NK-92 (cell line): ENCODE measurements around the gene RPS15.

Experiments
- DNase-seq: peaks from one replicate; lab custom pipeline; 2025; ENCODE audit not compliant: unreplicated experiment; lab: John Stamatoyannopoulos, UW

RPS15 gene

DNA sequence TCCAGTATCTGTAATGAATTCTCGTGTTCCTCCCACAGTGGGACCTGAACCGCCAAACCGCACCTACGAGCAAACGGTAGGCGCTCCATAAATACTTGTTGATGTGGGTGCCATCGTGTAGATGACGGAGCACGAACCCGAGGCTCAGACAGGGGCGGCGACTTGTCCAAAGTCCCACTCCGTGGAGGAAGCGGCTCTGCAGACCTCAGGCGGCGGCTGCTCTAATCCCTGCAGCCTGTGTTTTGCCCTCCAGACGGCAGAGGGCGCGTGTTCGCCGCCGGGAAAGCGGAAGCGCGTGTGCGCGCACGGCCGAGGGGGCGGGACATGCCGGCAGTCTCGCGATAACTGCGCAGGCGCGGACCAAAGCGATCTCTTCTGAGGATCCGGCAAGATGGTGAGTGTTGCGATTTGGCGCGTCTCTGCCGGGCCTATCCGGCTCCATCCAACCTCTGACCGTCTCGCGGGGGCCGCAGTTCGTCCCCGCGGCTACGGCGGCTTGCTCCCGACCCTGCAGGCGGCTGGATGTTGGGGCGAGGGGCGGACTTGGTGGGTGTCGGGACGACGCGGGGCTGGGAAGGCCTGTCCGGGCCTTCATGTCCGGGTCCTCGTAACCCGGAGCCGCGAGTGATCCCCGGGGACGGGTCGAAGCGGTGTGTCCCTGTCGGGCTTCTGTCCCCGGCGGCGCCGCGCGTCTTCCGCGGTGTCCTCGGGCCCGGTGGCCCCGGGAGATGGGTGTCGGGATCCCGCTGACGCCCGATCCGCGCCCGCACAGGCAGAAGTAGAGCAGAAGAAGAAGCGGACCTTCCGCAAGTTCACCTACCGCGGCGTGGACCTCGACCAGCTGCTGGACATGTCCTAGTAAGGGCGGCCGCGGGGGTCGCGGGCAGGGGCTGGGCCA is at the start of gene RPS15:
TSS of gene RPS15 (plus strand) at position 362 of the 898 bp plus-strand sequence. CDS start at position 392, 30 bp downstream.
- DNase-seq: peak; percentile 61

DNA sequence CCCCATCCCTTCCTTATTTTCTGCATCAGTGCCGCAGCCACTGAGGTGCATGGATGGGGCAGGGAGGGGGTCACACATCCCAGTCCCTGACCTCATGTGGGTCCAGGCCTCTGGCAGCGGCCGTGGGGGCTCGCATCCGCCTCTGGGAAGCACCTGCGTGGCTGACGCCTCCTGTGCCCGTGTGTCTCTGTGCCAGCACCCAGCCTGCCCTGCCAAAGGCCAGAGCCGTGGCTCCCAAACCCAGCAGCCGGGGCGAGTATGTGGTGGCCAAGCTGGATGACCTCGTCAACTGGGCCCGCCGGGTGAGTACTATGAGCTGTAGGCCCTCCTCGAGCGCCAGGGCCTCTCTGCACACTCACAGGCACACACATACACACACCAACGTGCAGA is 49.6 kb upstream of the RPS15 start:
- DNase-seq: no peak

DNA sequence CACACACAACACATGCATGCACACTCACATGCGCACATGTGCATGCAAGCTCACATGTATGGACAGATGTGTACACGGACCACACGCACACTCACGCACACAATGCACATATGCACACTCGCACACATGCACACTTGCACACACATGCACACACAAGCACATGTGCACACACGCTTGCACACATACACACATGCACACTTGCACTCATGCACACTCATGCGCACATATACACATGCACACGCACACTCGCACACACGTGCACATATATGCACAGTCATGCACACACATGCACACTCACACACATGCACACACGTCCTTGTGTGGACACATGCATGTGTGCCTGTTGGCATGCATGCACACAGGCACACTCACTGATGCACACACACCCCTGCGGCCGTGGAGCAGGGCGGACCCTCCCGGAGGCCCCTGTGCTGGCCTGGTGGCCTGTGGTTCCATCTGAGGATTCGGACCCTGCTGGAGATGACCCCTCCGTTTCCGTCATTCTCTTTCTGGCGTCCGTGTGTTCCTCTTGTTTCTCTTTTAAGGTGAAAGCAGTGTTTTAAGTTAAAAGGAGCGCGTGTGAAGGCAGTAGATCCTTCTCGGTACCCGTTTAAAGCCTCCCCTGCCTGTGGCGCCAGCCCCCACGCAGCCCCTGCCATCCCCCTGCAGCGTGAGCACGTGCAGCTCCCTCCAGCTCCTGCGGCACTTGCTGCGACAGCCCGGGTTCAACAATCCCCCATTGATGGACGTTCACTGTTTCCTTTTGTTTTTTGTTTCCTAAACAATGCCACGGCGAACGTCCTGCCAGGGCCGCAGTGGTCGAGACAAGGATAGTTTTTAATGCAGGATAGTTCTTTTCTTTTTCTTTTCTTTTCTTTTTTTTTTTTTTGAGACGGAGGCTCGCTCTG is 48.9 kb upstream of the RPS15 start:
- DNase-seq: no peak

DNA sequence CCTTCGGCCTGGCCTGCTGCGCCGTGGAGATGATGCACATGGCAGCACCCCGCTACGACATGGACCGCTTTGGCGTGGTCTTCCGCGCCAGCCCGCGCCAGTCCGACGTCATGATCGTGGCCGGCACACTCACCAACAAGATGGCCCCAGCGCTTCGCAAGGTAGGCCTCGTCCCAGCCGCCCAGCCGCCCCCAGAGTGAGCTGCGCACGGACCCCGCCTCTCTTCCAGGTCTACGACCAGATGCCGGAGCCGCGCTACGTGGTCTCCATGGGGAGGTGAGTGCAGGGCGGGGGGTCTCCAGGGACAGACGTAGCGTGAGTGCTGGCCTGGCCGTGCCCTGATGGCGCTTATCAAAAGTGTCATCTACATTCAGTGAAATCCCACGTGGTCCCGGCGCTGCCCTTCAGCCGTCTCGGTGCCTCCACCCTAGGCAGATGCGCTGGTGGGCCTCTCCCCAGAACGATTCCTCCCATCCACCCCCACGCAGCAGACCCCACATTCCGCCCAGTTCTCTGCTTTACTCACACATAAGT is 47.2 kb upstream of the RPS15 start:
- DNase-seq: no peak

DNA sequence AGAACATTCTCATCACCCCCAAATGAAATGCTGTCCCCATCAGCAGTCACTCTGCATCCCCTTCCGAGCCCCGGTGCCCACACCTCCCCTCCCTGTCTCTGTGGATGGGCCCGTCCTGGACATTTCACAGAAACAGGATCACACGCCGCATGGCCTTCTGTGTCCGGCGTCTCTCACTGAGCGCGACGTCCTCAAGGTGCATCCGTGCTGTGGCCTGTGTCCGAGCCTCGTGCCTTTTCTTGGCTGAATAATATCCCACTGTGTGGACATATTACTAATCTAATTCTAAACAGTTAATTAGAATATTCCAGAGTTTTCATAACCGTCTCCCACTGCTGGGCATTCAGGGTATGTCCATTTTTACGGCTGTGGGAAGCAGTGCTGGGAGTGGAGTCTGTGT is 45.8 kb upstream of the RPS15 start:
- DNase-seq: no peak

DNA sequence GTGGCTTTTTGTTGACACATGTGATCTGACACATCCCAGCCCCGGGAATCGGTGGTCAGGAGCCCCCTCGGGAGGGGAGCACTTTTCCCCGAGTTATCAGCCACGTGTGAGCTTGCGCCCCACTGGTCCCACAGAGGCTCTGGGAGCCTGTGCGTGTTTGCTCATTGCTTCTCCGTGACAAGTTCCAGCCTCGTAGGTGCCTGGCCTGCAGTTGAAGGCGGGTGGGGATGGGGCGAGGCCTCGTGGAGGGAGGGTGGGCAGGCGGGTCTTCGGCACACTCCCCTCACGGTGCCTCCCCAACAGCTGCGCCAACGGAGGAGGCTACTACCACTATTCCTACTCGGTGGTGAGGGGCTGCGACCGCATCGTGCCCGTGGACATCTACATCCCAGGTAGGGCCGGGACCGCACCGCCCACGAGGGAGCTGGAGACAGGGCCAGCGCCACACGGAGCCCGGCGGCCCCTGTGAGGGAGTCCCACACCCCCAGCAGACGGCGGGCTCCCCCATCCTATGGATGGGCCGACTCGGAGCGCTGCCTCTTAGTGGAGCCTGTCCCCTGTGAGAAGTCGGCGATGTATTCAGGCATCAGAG is 45.2 kb upstream of the RPS15 start:
- no peak for DNase-seq

DNA sequence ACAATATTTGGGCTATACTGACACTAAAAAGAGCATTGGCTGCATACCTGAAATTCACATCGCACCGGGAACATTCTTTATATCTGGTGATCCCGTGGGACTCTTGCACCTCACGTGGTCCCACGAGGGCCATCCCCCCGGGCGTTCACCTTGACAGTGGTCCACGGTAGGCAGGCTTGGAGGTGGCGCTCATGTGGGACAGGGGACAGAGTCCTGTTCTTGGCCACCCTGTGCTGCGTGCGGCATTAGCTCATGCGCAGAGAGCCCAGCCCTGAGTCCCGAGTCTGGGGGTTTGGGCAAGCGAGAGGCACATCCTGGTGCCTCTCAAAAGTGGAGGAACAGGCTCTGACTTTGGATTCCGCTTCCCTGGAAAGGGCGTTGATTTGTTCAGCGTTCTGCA is 44.4 kb upstream of the RPS15 start:
- no peak for DNase-seq

DNA sequence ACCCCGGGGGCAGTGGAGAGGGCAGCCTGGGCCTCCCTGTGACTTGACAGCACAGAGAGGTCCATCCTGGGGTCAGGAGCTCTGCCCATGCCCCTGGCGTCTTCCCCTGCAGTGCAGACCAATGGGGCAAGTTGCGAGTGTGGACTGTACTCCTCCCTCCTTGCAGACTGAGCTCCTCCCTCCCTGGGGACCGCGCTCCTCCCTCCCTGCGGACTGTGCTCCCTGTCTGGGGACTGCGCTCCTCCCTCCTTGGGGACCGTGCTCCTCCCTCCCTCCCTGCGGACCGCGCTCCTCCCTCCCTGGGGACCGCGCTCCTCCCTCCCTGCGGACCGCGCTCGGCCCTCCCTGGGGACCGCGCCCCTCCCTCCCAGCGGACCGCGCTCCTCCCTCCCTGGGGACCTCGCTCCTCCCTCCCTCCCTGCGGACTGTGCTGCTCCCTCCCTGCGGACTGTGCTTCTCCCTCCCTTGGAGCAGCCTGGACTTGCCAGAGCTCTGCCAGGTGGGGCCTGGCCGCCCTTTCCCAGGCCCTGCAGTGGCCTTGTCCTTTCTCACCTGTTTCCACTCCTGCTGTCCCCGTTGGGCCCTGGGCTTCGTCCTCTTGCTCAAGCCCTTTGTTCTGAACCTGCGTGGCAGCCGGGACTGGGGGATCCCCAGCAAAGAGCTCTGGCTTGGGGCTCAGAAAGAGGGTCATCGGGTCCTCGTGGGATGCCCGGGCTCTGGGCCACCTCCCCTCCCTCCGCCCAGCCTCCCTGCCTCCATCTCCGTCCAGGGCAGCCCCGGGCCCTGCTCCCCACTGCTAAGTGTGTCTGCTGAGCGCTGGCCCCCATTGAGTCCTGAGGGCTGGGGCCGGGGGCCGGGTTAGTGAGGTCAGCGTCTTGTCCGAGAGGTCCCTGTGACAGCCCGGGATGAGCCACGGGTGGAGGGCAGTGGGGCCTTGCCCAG is 43.7 kb upstream of the RPS15 start:
- no peak for DNase-seq

DNA sequence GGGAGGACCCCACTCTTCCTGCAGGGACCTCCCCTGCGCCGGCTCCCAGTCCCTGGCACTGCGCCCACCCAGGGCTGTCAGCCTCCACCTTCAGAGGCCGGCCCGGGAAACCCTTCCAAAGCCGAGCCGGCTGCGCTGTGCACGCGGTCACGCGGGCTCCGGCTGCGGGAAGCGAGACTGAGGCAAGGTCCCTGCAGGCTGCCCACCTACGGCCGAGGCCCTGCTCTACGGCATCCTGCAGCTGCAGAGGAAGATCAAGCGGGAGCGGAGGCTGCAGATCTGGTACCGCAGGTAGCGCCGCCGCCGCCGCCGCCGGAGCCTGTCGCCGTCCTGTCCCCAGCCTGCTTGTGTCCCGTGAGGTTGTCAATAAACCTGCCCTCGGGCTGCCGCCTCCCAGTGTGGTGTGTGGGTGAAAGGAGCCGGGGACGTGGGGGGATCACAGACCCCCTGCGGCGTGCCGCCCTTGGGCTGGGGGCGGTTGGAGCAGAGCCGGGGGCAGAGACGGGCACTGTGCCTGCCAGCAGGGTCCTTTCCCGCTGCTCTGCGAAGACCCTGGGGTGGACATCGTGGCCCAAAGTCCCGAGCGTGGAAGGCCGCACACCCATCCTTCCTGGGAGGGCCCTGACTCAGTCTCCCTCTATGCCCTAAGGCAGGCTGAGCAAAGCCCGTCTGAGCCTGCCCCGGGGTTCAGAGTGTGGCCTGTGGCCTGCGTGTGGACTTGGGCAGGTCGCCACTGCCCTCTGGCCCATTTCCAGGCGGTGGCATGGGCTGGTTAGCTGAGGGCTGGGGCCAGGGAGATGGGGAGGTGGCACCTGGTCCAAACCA is 42.8 kb upstream of the RPS15 start:
- no peak for DNase-seq

DNA sequence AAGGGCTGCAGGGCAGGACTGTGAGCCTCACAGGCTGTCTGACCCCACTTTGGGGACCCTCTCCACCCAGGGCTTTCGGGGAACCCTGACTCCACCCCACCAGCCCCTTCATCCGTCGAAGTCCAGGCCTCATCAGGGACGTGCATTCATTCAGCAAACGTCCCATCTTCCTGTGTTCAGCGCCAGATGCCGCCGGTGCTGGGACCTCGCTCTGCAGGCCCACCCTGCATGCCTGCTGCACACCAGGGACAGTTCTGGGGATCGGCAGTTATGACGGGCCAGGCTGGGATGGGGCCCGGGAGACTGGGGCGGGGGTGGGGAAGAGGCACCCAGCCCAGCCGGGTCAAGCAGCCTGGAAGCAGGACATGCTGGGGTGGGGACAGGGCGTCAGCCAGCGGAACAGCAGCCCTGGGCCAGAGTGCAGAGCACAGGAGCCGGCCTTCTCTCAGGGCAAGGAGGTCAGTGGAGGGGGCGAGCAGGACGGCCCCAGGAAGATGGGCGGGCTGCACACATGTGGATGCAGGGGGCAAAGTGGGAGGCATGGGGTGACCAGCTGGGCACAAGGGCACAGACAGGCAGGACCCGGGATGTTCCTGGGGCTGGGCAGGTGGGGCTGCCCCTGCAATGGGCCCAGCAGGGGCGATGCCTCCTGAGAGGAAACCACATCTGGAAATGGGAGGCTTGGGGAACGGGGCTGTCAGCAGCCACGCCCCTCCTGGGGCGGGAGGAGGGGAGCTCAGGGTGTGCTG is 42.0 kb upstream of the RPS15 start:
- DNase-seq: no peak

DNA sequence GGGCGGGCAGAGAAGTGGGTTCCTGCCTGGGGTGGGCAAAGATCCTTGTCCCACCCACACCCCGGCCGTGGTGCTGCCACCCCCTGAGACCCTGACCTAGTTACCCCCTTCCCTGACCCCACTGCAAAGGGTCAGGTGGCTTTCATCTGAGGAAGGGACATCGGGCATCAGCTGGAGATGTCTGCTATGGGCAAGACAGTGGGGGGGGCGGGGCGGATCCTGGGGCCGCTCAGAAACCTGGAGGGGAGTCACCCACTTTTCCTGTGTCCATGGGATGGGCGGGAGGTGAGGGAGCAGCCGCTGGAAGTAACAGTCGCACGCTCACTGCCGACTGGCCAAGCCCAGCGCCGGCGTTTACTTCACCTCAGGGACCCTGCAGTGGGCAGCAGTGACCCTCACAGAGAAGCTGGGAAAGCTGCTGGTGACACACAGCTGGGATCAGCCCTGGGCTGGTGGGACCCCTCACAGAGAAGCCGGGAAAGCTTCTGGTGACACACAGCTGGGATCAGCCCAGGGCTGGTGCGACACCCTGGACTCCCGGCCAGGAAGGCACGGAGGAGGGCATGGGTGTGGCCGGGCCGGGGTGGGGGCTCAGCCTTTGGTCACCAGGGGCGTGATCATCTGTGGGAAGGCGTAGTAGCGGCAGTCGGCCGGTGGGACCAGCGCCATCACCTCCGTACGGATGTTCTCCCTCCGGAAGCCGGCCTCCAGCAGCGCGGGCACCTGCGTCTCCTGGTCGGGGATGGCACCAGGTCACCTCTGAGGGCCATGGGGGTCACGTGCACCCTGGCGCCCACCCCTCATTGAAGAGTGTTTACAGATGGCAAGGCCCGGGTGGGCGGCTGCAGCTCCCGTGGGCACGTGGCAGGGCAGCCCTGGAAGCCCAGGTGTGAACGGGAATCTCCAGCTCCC is 41.2 kb upstream of the RPS15 start:
- no peak for DNase-seq

DNA sequence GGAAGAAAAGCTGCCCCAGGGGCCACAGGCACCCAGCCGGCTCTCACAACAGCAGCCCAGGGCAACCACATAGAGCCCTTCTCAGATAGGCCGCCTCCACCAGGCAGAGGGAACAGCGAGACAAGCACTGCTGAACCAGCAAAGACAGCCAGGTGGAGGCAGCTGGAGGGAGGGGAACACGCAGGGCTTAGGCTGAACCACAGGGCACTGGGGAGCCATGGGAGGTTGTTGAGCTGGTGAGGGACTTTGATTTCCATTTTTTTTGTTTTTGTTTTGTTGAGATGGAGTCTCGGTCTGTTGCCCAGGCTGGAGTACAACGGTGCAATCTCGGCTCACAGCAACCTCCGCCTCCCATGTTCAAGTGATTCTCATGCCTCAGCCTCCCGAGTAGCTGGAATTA is 40.4 kb upstream of the RPS15 start:
- DNase-seq: no peak

DNA sequence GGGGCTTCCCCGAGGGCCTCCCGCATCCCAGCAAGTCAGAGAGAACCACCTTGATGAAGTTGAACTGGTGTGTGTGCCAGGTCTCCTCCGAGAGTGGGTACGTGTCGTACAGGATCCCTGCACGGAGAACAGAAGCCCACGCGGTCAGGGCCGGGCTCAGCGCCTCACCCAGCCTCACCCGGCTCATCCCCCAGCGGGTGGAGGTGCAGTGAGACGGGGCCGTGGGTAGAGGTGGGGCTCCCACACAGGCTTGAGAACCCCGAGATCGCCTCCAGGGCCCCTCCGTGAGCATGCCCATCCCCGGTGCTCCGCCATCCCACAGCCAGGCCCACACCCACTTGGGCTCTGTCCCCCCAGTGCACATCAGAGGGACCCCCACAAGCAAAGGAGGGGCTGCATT is 39.1 kb upstream of the RPS15 start:
- no peak for DNase-seq

DNA sequence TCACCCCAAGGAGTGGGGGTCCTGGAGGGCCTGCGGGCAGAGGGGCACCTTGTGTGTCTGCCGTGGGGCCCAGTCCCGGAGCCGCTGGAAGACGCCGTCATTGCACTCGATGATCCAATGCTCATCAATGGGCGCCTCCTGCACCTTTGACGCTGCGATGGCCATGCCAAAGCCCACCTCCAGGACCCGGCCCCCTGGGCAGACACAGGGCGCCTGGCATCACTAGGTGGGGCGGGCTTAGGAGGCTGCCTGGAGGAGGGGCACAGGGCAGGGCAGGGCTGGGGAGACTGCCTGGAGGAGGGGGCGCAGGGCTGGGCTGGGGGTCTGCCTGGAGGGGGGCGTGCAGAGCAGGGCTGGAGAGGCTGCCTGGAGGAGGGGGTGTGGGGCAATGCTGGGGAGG is 38.5 kb upstream of the RPS15 start:
- no peak for DNase-seq

DNA sequence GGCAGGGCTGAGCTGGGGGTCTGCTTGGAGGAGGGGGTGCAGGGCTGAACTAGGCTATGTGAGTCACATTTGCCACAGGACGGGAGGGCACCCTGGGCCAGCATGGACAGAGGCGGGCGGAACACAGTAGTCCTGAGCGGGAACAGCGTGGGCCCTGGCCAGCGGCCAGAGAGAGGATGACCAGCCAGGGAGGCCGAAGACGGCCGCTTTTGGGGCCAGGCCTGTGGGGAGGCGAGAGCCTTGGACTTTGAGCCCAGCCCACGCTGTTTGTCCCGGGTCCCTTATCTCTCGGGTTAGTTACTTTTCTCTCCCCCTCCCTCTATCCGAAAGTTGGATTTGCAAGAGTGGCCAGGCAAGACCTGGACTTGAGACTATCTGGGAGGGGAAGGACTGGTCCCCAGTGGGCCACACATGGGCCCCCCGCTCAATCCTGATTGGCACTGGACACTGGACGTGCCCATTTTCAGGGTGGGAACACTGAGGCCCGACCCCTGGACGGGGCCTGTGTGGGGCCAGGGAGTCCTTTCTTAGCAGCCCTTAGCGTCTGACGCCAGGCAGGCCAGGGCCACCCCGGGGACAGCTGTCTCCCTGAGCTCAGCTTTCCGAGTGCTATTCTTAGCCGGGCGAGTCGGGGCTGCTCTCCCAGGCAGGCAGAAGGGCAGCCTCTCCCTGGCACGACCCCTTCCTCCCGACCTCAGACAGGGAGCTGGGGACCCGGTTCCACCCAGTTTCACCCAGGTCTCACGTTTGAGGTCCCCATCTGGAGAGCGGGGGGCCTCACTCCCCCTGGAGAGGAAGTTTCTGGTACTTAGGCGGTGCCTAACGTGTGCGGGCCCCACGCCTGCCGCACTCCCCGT is 37.7 kb upstream of the RPS15 start:
- no peak for DNase-seq

DNA sequence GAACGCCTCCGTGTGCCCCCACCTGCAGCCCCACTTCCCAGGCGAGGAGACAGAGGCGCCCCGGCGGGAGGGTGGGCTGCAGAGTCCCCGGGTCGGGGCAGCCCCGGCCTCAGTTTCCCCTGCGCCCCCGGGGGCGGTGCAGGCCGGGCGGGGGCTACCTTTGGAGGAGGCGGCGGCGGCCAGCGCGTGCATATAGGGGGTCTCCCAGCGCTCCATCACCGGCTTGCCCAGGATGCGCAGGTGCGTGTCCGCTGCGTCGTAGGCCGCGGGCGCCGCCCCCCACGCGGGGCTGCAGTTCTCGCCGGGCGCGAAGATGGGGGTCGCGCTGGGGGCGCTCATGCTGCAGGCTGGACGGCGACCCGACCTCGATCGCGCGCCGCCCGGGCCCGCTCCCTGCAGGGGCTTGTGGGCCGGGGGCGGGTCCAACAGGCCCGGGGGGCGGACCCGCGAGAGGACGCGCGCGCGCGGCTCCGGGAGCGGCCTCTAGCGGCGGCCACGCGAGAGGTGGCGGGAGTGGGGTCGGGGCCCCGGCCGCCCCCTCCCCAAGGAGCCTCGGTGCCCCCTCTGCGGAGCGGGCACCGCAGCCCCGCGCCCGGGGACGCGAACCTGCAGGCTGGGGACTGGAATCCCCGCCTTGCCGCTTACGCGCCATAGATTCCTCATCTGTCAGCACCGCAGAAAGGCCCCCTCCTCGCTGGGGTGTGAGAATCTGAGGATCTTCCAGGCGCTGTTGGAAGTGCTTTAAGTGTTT is 36.9 kb upstream of the RPS15 start, which contains the start of gene GAMT:
TSS of gene GAMT (minus strand) at position 405 of the 751 bp plus-strand sequence. CDS start at position 339, 66 bp downstream.
- no peak for DNase-seq
